AG04449 (cell line): ENCODE measurements around the gene PTCRA.

ENCODE experiments used
- CTCF ChIA-PET: fragments of 350-600 bp; formaldehyde crosslinking; extraction: SDS; loops from one replicate; lab custom pipeline; 2021; ENCODE audit warnings: antibody characterized with exemption; lab: Yijun Ruan, JAX
- POLR2A ChIA-PET: fragments of 400-600, 350-600 bp; formaldehyde crosslinking; extraction: SDS; loops from one replicate; lab custom pipeline; 2020; ENCODE audit warnings: antibody characterized with exemption, inconsistent platforms; lab: Yijun Ruan, JAX
- DNase-seq: peaks from one replicate; pipeline ENCODE4 v3.0.0-alpha.2; 2010; ENCODE audit warnings: low read depth, low spot score
- H3K4me3 ChIP-seq: 2 replicates; pipeline ENCODE4 v1.5.1; 2011; ENCODE audit warnings: low read depth, mild to moderate bottlenecking, control low read depth, low read length
- TF ChIP-seq, protein P1 (sequence below): IDR thresholded peaks from one replicate; pipeline ENCODE4 v1.5.1; 2011; ENCODE audit warnings: mild to moderate bottlenecking, moderate library complexity, low read length, control low read depth, inconsistent platforms; ENCODE audit not compliant: insufficient read depth; ENCODE audit errors: missing control alignments

PTCRA gene

DNA sequence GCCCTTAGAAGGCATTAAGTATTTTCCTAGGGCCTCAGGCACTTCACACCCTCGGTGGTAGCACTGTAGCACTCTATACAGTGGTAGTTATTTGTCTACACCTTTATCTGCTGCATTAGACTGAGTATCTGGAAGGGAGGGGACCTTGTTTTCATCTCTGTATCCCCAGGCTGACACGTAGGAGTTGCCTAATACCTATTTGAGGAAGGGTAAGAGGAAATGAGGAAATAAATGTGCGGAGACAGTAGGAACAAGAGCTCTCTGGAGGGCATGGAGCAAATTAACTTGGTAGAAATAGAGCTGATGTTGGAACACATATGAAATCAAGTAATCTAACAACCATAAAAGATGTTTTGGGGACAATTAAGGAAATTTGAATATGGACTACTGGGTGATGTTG lies 17.4 kb downstream of the PTCRA start:
- POLR2A ChIA-PET: interaction anchor here (0.5 kb wide), 1 partner anchor 28 kb away, joined by 3 read pairs; no protein-coding TSS in a partner anchor
- no peak for DNase-seq
- CTCF ChIA-PET: no interaction called here
- TF ChIP-seq, protein P1, sequence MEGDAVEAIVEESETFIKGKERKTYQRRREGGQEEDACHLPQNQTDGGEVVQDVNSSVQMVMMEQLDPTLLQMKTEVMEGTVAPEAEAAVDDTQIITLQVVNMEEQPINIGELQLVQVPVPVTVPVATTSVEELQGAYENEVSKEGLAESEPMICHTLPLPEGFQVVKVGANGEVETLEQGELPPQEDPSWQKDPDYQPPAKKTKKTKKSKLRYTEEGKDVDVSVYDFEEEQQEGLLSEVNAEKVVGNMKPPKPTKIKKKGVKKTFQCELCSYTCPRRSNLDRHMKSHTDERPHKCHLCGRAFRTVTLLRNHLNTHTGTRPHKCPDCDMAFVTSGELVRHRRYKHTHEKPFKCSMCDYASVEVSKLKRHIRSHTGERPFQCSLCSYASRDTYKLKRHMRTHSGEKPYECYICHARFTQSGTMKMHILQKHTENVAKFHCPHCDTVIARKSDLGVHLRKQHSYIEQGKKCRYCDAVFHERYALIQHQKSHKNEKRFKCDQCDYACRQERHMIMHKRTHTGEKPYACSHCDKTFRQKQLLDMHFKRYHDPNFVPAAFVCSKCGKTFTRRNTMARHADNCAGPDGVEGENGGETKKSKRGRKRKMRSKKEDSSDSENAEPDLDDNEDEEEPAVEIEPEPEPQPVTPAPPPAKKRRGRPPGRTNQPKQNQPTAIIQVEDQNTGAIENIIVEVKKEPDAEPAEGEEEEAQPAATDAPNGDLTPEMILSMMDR: no peak
- H3K4me3 ChIP-seq: no peak overlapping the region

DNA sequence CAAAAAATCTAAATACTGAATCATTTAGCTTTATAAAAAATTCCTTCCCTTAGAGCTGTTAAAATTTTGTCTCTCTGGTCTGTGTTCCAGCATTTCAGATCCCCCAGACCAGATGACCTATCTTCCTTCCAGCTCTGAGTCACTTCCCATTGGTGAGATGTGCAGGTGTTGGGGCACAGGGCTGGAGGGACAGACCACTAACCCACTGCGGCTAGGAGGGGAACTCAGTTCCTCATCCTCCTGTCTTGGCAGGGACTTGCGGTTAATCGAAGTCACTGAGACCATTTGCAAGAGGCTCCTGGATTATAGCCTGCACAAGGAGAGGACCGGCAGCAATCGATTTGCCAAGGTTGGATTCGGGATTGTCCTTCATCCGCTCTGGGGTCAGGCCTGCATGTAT lies 19.5 kb downstream of the PTCRA start:
- no peak overlapping the region for H3K4me3 ChIP-seq
- POLR2A ChIA-PET: no interaction called here
- no peak for DNase-seq
- TF ChIP-seq, protein P1: no peak
- CTCF ChIA-PET: no interaction called here

DNA sequence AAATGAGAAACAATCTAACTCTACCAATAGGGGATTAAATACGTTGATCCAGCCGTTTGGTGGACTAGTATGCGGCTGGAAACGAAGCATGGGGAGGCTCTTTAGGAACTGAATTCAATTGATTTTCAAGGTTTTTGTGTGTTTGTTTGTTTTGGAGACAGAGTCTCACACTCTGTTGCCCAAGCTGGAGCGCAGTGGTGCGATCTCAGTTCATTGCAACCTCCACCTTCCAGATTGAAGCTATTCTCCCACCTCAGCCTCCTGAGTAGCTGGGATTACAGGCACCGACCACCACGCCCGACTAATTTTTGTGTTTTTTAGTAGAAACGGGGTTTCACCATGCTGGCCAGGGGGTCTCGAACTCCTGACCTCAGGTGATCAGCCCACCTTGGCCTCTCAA lies 20.5 kb downstream of the PTCRA start:
- no peak overlapping the region for H3K4me3 ChIP-seq
- CTCF ChIA-PET: no interaction called here

DNA sequence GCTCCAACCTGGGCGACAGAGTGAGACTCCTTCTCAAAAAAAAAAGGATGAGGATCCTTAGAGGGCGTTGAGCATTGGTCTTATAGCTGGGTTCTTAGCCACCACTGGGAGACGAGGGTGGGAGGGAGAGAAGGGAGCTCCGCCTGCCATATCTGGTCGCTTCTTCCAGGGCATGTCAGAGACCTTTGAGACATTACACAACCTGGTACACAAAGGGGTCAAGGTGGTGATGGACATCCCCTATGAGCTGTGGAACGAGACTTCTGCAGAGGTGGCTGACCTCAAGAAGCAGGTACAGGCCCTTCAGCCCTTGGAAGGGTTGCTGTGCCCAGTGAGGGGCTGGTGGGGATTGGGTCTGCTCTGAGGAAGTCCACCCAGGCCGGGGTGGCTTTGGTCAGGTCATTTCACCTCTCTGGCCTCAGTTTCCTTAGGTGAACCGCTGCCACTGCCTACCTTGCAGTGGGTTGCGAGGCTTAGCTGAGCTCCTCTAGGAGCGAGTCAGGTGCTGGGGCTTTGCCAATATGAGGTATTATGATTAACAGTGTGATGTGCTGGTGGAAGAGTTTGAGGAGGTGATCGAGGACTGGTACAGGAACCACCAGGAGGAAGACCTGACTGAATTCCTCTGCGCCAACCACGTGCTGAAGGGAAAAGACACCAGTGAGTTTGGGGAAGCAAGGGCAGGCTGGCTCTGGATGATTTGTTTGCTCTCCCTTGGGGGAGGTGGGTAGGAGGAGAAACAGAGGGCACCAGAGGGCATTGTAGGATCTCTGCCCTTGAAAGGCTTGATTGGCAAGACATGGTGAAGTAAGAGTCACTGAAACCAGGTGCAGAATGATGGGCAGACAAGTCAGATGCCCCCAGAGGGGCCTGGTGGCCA lies 21.9 kb downstream of the PTCRA start:
- POLR2A ChIA-PET: interaction anchor here (1.7 kb wide), 1 partner anchor 8 kb away, joined by 6 read pairs; the partner anchor contains the start of gene CNPY3
- H3K4me3 ChIP-seq: no peak overlapping the region
- CTCF ChIA-PET: interaction anchor here (0.7 kb wide), 1 partner anchor 292 kb away, joined by 3 read pairs; no protein-coding TSS in a partner anchor
- TF ChIP-seq, protein P1: no peak
- no peak for DNase-seq

More for the DNA sequence above, 20.5 kb downstream of the PTCRA start:
- DNase-seq: no peak
- POLR2A ChIA-PET: no interaction called here
- TF ChIP-seq, protein P1: no peak

GRCh38 chr6:42938428-42938796 lies 22.6 kb downstream of the PTCRA start:
- ChIA-PET CTCF (no interaction called here), POLR2A (interaction anchor here (1.7 kb wide), 1 partner anchor 9 kb away, joined by 6 read pairs; the partner anchor contains the start of gene CNPY3)
- H3K4me3 ChIP-seq: no peak overlapping the region
- DNase-seq: no peak
- TF ChIP-seq, protein P1: no peak
